ENCODE data around the gene EIF4E1B. TPM values are rescaled to one million over a fixed set of nuclear protein-coding genes. Genes with fewer than 3 reads are reported as not detected.

The EIF4E1B gene
- total RNA-seq, 1 experiment from 2014 or later, result not detected

DNA sequence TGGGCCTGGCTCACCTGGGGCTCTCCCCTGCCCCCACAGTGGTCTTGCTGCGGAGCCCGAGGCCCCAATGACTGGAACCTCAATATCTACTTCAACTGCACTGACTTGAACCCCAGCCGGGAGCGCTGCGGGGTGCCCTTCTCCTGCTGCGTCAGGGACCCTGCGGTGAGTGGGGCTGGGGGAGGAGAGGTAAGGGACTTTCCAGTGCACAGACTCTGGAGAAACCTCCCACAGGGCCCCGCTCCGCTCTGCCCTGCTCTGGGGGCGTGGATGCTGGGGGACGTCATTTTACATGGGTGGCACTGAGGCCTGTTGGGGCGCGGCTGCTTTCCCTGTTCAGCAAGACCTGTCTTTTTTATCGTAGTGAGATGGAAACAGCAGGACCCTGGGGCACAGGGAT, 24.4 kb downstream of the EIF4E1B start:
- H3K9me3 ChIP-seq (ENCODE audit: low read depth, low read length, poor library complexity, severe bottlenecking), result no peaks in the 10 kb centered on the region
- POLR2A ChIA-PET (ENCODE audit: low non-redundant PET), result interaction anchor here (0.5 kb wide), 1 partner anchor 206 kb away, joined by 5 read pairs; no protein-coding TSS in a partner anchor
- TF ChIP-seq, protein P1, sequence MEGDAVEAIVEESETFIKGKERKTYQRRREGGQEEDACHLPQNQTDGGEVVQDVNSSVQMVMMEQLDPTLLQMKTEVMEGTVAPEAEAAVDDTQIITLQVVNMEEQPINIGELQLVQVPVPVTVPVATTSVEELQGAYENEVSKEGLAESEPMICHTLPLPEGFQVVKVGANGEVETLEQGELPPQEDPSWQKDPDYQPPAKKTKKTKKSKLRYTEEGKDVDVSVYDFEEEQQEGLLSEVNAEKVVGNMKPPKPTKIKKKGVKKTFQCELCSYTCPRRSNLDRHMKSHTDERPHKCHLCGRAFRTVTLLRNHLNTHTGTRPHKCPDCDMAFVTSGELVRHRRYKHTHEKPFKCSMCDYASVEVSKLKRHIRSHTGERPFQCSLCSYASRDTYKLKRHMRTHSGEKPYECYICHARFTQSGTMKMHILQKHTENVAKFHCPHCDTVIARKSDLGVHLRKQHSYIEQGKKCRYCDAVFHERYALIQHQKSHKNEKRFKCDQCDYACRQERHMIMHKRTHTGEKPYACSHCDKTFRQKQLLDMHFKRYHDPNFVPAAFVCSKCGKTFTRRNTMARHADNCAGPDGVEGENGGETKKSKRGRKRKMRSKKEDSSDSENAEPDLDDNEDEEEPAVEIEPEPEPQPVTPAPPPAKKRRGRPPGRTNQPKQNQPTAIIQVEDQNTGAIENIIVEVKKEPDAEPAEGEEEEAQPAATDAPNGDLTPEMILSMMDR (conservative IDR thresholded peaks at IDR 0.05; ENCODE audit: low read depth, low read length), result no peak
- TF ChIP-seq EZH2 (IDR thresholded peaks at IDR 0.05; ENCODE audit: borderline replicate concordance, low read depth, low read length, poor library complexity, severe bottlenecking), result no peak
- no peaks in the 10 kb centered on the region for H3K4me1 ChIP-seq (ENCODE audit: insufficient read depth, low read length, poor library complexity, severe bottlenecking)
- no peaks in the 10 kb centered on the region for H3K27me3 ChIP-seq (replicated peaks; ENCODE audit: insufficient read depth, low read depth, low read length, poor library complexity)
- no TSS peak for BruUV-seq (replicated peaks)
- no peak overlapping the region for H3K4me3 ChIP-seq (ENCODE audit: low read depth, low read length, poor library complexity, severe bottlenecking)
- intact Hi-C loops (cut with micrococcal nuclease; ENCODE audit: unreplicated experiment), result no loop called here
- H3K27ac ChIP-seq (ENCODE audit: low read depth, low read length, poor library complexity, severe bottlenecking), result no peak overlapping the region
- H3K36me3 ChIP-seq (ENCODE audit: insufficient read depth, low read length, poor library complexity, severe bottlenecking), result no peaks in the 10 kb centered on the region
- CTCF ChIA-PET, result no interaction called here
- DNase-seq (ENCODE audit: low spot score), result no peak

DNA sequence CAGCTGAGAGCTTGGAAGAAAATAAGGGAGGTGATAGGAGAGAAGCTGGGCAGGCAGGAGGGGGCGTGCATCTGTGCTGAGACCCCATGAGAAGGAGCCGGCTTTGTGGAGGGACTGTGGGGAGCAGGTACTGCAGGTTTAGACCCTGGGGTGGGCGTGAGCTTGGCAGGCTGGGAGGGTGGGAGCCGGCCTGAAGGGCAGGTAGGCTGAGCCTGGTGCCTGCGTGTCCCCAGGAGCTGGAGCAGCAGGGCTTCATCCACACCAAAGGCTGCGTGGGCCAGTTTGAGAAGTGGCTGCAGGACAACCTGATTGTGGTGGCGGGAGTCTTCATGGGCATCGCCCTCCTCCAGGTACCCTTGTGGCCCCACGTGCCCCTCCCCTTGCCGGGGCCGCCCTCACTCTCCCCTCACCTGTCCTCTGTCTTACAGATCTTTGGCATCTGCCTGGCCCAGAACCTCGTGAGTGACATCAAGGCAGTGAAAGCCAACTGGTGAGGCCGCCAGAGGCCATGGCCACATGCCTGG, 26.1 kb downstream of the EIF4E1B start:
- POLR2A ChIA-PET (ENCODE audit: low non-redundant PET), result no interaction called here
- H3K4me3 ChIP-seq (ENCODE audit: low read depth, low read length, poor library complexity, severe bottlenecking), result no peak overlapping the region
- H3K36me3 ChIP-seq (ENCODE audit: insufficient read depth, low read length, poor library complexity, severe bottlenecking), result no peaks in the 10 kb centered on the region
- BruUV-seq (replicated peaks), result no TSS peak
- no peak overlapping the region for H3K27ac ChIP-seq (ENCODE audit: low read depth, low read length, poor library complexity, severe bottlenecking)
- intact Hi-C loops (cut with micrococcal nuclease; ENCODE audit: unreplicated experiment), result no loop called here
- no peaks in the 10 kb centered on the region for H3K27me3 ChIP-seq (replicated peaks; ENCODE audit: insufficient read depth, low read depth, low read length, poor library complexity)
- no peaks in the 10 kb centered on the region for H3K9me3 ChIP-seq (ENCODE audit: low read depth, low read length, poor library complexity, severe bottlenecking)
- no peaks in the 10 kb centered on the region for H3K4me1 ChIP-seq (ENCODE audit: insufficient read depth, low read length, poor library complexity, severe bottlenecking)
- no peak for TF ChIP-seq EZH2 (IDR thresholded peaks at IDR 0.05; ENCODE audit: borderline replicate concordance, low read depth, low read length, poor library complexity, severe bottlenecking)
- TF ChIP-seq, protein P1 (conservative IDR thresholded peaks at IDR 0.05; ENCODE audit: low read depth, low read length), result no peak
- no peak for DNase-seq (ENCODE audit: low spot score)
- CTCF ChIA-PET, result no interaction called here

GRCh38 chr5:176658007-176658599, 27.6 kb downstream of the EIF4E1B start:
- POLR2A ChIA-PET (ENCODE audit: low non-redundant PET), result no interaction called here
- intact Hi-C loops (cut with micrococcal nuclease; ENCODE audit: unreplicated experiment), result loop anchor here (2.0 kb wide), 1 partner anchor 161 kb away; no protein-coding TSS in a partner anchor
- CTCF ChIA-PET, result interaction anchor here (1.3 to 1.7 kb wide), 2 partner anchors 8 to 454 kb away, joined by 4 read pairs; no protein-coding TSS in a partner anchor
- BruUV-seq (replicated peaks), result TSS peak; percentile 70
- H3K4me1 ChIP-seq (ENCODE audit: insufficient read depth, low read length, poor library complexity, severe bottlenecking), result no peaks in the 10 kb centered on the region
- H3K27me3 ChIP-seq (replicated peaks; ENCODE audit: insufficient read depth, low read depth, low read length, poor library complexity), result no peaks in the 10 kb centered on the region
- DNase-seq (ENCODE audit: low spot score), result peak; percentile 61
- no peaks in the 10 kb centered on the region for H3K36me3 ChIP-seq (ENCODE audit: insufficient read depth, low read length, poor library complexity, severe bottlenecking)
- H3K27ac ChIP-seq (ENCODE audit: low read depth, low read length, poor library complexity, severe bottlenecking), result no peak overlapping the region
- no peaks in the 10 kb centered on the region for H3K9me3 ChIP-seq (ENCODE audit: low read depth, low read length, poor library complexity, severe bottlenecking)
- TF ChIP-seq EZH2 (IDR thresholded peaks at IDR 0.05; ENCODE audit: borderline replicate concordance, low read depth, low read length, poor library complexity, severe bottlenecking), result no peak
- TF ChIP-seq, protein P1 (conservative IDR thresholded peaks at IDR 0.05; ENCODE audit: low read depth, low read length), result peak; percentile 79
- H3K4me3 ChIP-seq (ENCODE audit: low read depth, low read length, poor library complexity, severe bottlenecking), result no peak overlapping the region
